Activated CD4-positive, alpha-beta T cell treated with anti-CD3 and anti-CD28 coated beads, Interleukin-2, amount 50 U/mL, for 16 hours (primary cell): ENCODE results near the gene CSNK1G2.

Experiments
- DNase-seq: peaks from one replicate; pipeline ENCODE4 v3.0.0-alpha.2; 2020

The CSNK1G2 gene

DNA sequence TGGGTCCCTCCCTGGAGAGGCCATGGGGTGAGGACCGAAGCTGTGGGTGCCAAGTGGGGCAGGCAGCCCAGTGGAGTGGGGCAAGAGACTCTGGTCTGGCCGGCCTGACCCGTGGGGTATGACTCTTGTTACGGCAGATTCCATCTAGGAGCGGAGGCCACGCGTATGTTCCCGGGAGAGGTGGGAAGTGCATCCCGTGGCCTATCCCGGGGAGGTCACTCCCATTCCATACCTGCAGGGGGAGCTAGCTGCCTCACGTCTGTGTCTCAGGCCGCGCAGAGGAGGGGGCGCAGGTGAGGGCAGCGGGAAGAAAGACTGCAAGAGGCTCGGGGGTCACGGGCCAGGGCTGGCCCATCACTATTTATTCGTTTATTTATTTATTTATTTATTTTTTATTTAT, 4.9 kb downstream of the CSNK1G2 start:
- peak; percentile 21 for DNase-seq

DNA sequence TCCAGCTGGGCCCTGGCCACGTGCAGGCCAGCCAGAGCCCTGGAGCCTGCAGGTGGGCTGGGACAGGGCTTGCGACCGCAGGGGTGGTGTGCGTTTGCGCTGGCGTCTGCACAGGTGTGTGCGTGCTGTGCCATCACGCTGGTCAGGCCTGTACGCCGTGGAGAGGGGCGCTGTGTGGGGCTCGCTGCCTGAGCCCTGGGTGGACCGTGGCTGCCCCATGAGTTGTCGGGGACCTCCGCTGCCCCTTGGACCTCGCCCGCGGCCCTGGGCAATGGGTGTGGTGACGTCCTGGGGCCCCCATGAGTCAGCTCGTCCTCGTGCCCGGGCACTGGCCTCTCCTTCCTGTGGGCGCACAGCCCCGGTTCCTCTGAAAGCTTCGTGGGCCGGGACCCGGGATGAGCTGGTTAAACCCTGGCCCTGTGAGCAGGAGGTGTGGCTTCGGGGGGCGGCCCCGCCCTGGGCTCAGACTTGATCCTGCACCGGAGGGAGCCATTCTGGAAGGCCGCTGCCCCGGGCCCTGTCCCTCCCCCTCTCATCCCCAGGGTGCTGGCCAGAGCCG, 6.8 kb downstream of the CSNK1G2 start:
- no peak for DNase-seq

DNA sequence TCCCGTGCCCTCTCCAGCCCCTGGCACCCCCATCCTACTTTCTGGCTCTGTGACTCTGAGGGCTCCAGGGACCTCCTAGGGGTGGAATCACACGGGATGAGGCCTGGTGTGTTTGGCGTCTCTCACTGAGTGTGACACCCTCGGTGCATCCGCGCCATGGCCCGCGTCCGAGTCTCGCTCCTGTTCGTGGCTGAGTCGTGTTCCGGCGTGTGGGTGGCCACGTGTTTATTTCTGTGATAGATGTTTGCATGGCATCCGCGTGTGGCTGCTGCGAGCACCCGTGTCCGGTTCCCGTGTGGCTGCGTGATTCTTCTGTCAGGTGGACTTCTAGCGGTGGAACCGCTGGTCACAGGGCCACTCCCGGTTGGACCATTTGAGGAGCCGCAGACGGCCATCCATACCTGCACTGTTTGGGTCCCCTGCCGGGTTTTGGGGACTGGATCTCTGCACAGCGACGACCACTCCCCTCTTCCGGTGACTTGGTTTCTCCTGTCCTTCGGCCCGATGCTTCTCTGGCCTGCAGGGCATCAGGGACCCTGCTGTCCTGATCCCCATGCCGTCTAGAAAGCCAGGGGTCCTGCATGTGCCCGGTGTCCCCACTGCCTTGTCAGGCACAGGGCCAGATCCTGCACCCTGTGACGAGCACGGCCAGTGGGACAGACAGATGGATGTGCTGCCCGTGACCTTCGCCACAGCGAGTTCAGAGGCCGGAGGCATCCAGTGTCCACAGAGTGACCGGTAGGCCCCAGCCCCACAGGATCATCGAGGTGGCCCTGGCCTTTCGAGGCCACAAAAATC, 8.5 kb downstream of the CSNK1G2 start:
- no peak for DNase-seq

DNA sequence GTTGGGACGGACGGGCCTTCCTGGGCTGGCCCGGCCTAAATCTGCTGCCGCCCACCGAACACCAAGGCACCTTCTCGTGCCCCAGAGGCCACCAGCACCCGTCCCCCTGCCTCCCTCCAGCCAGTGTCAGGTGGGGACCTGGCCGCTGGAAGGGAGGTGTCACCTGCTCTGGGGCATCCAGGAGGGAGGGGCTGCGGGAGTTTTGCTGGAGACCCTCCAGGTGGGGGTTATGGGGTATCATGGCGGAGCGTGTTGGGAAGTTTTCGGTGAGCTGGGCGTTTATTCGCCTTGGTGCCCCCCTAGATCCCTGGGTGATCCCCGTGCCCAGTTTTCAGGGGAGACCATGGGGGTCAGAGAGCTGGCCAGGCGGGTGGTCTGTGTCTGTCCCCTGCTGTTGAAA, 9.7 kb downstream of the CSNK1G2 start:
- DNase-seq: no peak

DNA sequence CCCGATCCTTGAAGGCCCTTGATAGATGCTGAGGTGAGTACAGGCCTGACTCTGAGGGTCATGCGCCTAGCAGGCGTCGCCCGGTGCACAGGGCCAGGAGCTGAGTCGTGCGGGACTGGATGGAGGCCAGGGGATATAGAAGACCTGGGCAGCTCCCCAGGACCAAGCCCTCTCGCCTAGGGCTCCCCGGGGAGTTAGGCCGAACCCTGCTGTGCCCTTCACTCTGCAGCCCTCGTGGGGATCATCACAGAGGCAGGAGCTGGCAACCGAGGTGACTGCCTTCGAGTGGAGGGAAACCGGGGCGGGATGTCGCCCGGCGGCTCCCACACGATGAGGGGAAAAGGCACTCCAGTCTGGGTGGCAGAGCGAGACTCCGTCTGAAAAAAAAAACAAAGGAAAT, 11.7 kb downstream of the CSNK1G2 start:
- no peak for DNase-seq

DNA sequence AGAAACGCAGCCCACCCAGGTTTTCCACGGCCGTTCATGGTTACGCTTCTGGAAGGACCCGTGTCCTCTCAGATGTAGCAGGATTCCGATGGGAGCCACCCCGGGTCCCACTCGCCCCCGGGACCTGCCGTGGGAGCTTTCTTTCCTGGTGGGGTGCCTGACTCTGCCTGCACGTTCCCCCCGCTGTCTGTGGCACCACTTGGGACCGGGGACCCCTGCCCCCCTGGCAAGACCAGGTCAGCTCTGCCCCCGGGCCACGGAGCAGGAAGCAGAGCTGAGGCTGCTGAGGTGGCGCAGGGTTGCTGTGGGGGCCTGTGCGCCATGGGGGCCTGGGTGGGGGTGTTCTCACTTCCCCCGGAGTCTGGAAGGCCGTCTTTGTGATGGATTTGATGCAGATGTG, 12.1 kb downstream of the CSNK1G2 start:
- DNase-seq: no peak

DNA sequence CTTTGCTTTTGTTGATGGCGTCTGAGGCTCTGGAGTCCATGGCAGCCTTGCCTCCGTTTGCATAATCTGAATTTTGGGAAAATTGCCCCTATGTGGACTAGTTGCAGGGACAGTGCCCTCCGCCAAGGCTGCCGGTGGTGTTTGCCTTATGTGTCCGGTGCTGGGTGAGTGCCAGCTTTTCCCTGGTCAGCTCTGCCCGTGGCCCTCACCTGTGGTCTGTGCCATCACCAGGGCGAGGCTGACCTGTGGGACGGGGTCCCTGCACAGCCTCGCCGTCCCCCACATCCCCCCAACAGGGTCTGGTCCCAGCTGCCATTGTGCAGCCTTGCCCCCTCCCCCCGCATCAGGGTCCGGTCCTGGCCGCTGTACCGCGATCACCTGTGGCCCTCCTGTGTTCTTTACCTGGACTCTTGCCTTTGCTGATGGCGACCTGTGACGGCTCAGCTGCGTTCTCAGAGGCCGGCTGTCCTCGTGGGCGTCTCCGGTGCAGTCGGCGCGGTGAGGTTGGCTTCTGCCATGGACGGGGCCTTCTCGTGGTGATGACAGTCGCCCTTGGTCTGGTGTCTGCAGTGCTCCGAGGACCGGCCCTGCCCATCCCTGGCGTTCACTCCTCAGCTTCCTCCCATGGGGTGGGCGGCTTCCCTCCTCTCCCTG, 12.6 kb downstream of the CSNK1G2 start:
- no peak for DNase-seq

DNA sequence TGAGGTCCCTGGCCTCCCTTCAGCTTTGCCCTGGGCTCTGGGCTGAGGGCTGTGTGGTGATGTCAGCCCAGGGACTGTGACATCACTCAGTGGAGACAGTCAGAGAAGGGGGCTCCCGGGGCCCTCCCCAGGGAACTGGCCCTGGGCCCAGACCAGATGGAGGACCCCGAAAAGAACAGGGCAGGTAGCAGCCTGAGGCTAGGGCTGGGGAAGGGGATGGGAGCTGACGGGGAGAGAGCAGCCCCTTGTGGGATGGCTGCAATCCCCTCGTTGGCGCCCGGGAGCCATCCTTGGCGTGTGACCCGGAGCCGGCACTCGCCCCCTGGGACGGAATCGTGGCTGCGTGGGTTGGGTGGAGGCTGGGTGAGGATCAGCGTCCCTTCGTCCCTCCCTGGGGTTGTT, 13.6 kb downstream of the CSNK1G2 start:
- DNase-seq: no peak

DNA sequence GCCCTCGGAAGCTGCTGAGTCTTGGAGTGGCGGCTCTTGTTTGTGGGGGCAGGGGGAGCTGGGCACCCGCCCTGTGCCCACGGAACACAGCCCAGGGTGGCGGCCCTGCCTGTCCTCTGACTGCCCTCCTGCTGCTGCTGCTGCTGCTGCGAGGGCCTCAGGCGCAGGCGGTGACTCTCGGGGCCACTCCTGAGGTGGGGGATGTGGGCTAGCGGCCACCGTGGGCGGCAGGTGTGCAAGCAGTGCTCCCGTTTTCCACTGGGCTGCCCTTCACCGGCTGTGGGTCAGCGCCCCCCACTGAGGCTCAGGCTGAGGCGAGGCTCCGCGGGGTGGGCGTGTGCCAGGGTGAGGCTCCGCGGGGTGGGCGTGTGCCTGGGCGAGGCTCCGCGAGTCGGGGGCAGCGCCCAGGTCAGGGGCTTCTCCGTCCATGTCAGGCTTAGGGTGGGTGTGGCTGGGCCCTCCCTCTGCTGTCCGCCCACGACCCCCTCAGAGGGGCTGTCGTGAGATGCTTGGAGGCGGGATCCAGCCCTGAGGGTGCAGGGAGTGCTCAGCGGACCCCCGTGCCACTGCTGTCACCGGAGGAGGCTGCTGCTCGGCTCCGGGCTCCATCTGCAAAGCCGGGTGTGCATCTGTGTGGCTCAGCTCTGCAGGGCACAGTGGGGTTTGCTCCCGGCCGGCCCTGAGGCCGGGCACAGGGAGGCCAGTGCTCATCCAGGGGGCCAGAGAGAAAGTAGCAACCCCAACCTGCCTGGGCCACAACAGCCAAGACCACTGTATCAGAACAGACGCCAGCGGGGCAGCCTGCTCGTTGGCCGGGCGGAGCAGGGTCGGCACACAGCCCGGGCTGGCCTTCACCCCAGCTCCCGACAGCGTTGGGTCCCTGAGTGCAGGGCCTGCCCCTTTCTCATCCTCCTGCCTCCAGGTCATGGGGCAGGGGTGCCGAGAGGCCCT, 14.5 kb downstream of the CSNK1G2 start:
- DNase-seq: no peak

DNA sequence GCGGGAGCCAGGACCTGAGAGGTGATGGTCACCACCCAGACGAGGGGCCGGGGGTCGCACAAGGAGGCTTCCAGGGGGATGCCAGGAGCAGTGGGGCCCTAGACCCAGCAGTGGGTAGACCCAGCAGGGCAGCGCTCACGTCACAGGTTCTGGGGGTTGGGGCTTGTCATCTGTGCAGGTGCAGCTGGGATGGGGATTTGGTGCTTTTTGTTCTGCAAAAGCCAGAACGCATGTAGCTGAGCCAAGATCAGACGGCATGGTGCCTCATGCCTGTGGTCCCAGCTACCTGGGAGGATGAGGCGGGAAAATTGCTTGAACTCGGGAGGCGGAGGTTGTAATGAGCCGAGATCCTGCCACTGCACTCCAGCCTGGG, 15.1 kb downstream of the CSNK1G2 start:
- DNase-seq: no peak

DNA sequence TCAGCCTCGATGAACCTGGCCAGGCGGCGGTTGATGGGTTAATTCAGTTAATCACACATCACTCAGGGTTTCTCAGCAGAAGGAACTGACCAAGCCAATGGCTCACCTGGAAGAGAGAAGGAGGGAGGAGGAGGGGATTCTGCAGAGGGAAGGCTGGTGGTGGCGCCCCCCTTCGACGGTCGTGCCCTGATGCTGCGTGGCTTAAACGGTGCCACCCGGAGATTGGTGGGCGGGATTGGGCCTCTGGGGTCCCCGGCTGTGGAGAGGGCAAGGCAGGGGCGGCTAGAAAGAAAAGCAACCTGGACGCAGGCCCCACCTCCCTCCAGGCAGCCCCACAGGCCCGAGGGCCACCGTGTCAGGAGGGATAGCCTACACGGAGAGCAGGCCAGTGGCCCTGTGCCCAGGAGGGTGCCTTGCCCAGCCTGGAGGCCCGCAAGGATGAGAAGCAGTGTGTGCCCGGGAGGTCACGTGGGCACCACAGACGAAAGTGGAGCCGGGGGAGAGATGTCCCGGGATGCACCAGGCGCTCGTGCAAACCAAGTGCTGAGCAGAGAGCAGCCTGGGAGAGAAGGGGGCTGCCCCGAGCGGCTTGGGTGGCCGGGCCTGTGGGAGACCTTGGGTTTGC, 16.0 kb downstream of the CSNK1G2 start:
- DNase-seq: no peak

DNA sequence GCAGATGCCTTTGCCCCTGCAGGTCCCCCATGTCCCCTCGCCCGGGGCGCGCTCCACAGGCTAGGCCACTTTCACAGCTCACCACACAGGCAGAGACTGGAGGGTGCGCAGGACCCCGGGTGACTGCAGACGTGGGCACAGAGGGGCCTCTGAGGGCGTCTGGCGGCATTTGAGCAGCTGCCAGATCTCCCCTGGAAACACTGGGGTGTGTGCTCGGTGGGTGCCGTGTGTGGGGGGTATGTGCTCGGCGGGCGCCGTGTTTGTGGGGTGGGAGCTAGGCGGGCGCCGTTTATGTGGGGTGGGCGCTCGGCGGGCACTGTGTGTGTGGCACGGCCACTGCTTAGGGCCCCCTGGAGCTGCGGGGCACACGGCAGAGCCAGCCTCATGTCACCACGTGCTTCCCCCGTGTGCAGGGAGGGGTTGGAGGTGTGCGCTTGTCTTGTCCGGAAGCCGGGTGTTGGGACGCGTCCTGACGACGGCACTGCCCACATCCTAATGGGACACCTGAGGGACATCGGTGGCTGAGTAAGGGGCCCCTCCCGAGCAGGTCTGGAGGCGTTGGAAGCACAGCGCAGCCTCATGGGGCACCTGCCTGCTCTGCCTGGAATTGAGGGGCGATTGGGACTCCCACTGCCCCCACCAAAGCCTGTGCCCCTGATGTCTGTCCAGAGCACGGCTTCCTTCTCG, 16.7 kb downstream of the CSNK1G2 start:
- DNase-seq: no peak

DNA sequence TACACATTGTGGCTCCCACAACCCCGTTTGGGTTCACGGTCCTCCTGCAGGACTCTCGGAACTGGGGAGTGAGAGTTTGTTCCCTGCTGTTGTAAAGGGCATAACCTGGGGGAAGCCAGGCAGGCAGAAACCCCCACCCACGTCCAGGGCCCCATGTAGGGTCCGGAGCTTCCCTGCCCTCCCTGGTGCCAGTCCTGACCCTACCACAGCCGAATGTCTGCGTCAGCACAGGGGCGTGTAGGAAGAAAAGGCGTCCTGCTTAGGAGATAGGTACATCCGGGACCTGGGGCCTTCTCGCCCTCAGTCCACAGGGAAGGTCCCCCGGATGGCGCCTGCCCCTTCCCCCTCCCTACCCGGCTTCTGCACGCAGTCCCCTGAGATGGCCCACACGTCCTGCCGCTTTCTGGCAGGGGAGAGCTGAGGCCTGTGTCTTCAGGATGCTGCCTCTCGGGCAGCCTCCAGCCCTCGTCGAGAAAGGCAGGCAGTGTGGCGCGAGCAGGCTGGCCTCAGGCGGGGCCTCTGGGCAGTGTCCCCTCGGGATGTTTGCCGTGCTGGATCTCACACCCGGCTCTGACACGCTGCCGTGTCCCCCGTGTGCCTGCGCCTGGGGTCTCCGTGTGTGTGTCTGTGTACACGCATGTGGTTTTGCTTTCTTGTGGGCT, 19.1 kb downstream of the CSNK1G2 start:
- no peak for DNase-seq

DNA sequence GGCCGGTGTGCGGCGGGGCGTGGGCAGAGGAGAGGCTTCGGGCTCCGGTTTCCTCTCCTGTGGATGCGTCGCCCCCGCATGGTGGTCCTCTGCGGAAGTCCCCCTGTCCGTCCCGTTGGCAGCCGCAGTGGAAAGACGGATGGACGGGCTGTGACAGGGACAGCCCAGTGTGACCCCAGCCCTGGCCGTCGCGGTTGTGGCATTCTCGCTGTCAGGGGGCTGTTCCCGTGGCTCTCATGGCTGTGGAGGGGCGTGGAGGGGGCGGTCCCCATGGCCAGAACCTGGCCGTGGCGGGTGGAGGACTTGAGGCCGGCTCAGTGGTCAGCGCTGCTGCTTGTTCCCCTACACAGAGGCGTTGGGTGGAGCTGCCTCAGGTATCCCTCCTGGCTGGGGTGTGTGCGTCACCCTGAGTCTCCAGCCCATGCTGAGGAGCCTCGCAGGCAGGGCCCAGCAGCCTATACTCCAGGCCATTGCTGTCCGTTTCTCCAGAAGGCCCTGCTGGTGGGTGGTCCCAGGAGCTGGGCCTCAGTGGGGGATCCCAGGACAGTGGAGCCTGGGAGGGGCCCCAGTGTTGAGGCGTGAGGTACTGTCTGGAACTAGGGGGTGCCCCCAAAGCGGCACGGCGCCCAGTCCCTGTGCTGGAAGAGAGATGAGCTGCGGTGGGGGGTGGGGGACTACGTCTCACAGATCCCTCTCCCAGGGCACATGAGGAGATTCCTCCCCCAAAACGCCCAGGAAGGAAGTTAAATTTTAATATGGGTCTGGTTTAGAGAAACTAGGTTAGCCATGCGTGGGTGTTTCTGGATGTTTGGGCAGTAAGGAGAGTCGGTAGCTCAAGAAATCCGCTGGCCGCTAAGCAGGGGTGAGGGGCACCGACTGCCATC, 20.3 kb downstream of the CSNK1G2 start:
- no peak for DNase-seq

DNA sequence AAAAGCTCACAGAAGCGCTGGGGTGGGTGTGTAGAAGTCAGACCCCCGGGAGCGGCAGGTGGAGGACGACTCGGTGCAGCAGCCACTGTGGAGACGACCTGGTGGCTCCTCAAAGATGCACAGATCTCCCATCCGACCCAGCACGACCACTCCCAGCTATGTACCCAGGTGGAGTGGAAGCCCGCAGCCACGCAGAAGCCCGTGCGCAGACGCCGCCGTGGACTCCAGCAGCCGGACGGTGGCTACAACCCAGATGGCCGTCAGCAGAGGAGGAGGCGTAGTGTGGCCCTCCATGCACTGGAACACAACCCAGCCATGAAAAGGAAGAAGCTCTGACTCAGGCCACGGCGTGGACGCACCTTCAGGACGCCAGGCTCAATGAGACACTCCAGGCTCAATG, 21.7 kb downstream of the CSNK1G2 start:
- no peak for DNase-seq

DNA sequence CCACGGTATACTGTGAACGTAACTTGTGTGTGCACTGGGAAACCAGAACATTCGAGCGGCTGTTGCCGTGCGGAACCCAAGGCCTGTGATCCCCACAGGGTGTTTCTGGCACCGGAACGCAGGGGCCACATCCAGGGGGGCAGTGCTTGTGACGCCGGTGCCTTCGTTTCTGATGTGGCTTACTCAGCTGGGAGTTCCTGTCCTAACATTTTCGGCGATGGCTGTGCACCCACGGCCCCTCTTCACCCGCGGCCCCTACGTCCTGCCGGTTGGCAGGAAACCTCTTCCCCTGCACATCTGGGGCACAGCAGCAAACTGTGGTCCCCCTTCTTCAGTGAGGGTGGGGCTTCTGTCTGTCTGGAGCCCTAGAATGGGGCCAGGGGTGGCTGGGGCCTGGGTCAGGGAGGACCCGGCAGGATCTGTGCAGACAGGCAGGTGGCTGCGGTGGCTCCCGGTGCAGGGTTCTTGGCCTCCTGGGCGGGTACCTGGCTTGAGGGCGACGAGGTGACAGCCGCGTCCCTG, 26.2 kb downstream of the CSNK1G2 start:
- no peak for DNase-seq

DNA sequence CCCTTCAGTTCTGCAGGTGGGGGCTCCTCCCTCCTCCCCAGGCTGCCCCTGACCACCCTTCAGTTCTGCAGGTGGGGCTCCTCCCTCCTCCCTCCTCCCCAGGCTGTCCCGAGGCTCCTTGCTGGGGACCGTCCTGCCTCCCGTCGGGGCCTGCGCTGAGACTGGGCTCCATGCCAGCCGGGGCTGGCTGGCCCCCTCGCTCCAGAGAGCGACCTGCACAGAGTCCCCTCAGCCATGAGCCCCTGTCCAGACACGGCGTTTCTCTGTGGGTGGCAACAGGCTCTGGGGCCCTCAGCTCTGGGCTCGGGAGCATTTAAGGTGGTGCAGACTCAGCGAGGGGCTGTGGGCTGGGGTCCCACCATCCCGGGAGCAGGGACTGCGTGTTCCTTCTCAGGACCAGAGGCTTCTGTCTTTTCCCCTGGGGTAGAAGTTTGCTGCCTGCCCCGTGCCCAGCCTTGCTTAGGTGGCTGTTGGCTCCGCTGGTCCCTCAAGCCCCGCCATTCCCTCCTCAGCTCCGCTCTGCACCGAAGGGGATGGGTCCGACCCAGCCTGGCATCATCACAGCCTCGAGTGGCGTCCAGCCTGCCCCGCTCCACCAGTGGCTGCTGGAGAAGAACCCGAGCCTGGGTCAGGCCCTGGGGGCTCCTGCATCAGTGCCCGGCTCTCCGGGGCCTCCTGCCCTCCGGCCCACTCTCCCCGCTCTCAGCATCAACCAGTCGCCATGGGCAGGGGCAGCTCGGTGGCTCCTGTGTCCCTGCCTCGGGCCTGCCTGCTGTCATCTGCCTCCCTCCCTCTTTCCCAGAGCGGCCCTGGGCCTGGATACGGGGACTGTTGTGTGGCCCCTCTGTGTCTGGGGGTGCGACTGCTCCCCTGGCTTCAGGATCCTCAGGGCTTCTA, 27.6 kb downstream of the CSNK1G2 start:
- DNase-seq: no peak

DNA sequence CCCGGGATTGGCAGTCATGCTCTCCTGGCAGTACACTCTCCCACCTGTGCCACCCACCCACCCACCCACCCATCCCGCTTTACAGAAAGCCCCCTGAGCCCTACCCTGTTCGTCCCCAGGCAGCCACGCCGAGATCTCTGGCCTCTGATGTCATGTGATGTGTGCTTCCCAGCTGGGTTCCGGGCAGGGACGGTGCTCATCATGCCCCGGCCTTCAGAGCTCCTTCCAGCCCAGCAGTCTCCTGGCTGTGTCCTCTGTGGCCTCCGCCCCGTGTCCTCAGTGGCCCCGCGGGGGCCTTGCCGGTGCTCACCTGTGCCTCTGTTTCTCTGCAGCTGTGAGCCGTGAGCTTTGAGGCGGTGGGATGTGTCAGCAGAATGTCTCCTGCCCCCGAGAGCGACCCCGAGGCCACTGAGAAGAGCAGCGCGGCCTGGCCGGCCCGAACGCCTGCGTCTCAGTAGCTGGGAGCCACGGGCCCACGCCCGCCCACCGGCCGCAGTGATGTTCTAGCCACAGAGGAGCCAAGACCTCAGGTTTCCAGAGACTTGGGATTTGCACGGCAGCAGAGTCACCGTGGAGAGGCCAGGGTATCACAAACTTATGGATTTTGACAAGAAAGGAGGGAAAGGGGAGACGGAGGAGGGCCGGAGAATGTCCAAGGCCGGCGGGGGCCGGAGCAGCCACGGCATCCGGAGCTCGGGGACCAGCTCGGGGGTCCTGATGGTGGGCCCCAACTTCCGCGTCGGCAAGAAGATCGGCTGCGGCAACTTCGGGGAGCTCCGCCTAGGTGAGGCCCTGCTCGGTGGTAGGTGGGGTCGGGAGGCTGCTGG, 28.4 kb downstream of the CSNK1G2 start:
- no peak for DNase-seq
